Myocyte (in vitro differentiated cells): ENCODE data around the gene ITM2C. TPM values are rescaled to one million over a fixed set of nuclear protein-coding genes. Genes with fewer than 3 reads are reported as not detected.
A peak's percentile ranks its signal among the peaks of the same experiment; 100 is the strongest.

Experiments used
- DNase-seq: peaks from one replicate; pipeline ENCODE4 v3.0.0-alpha.2; 2012; ENCODE audit warnings: low read depth
- total RNA-seq: library from RNA; depleted of rRNA; stranded (reverse); fragments of >200 nt; gene quantifications from 2 replicates; pipeline ENCODE4 v1.2.3, GENCODE V29; 2014

The ITM2C gene
- total RNA-seq, 1 donor from 2014 or later, result 203 TPM

DNA sequence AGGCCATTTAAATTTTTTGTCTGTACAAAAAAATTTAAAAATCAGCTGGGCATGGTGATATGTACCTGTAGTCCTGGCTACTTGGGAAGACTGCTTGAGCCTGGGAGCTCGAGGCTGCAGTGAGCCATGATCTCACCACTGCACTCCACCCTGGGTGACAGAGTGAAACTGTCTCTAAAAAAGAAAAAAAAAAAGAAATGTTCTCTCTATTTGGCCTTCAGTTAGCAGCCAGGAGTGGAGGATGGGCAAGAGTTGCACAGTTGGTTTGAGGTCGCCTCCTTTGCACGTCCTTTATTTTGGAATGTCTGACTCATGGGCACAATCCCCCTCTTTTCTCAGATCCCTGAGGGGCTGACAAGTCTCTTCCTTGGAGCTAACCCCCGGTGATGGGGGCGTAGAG lies 26.3 kb downstream of the ITM2C start:
- DNase-seq, result peak; percentile 17

GRCh38 chr2:230891509-230891908 lies 26.8 kb downstream of the ITM2C start:
- DNase-seq, result no peak

DNA sequence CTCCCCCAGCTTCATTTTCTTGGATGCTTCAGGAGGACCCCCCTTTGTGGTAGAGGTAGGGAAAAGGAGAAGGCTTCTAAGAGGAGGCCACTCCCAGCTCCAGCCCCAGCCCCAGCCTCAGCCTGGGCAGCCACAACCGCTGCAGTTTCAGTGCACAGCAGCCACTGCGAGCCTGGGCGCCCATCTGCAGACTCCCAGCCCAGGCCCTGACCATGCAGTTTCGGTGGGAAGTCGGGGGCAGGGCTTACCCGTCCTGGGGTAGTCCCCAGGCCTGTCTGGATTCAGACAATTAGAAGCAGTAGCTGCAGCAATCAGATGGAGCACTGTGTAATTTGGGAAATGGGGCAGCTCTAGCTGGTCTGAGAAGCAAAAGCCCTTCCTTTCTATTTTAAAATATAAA lies 28.6 kb downstream of the ITM2C start:
- DNase-seq, result no peak

DNA sequence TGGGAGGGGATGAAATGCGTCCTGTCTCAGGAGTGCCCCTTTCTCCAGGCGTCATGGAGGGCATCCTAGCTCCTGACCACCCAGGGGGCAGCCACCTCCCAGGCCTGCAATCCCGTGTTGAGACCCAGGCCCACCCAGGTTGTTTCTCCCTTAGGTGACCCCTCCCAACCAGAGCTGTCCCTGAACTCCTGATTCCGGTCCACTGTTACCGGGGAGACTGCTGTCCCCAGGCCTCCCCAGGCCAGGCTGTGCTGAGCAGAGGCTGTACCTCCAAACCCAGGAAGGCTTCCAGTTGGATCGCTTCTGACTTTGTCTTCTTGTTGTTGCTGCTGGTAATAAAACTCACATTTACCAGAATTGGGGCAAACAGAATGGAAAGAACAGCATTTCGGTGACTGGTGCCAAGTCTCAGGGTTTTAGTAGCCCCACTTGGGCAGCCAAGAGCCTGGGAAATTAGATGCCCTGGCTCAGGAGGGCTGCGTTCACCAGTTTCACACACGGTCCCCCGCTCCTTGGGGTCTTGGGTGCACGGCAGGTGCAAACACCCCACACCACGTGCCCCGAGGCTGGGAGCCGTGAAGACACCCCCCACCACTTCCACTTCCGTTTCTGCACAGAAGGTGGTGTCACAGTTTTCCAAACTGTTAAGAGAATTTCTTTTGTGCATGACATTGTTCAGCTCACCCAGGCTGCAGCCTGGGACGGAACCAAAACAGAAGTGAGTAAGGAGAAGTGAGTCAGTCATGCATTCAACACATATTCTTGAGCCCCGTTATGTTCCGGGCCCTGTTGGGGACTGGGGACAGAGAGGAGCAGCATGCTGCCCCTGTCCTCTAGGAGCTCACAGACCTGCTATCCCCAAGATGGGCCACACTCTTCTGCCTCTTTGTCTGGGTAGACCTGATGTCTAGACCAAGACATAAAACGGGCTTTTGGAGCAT lies 29.4 kb downstream of the ITM2C start:
- no peak for DNase-seq

DNA sequence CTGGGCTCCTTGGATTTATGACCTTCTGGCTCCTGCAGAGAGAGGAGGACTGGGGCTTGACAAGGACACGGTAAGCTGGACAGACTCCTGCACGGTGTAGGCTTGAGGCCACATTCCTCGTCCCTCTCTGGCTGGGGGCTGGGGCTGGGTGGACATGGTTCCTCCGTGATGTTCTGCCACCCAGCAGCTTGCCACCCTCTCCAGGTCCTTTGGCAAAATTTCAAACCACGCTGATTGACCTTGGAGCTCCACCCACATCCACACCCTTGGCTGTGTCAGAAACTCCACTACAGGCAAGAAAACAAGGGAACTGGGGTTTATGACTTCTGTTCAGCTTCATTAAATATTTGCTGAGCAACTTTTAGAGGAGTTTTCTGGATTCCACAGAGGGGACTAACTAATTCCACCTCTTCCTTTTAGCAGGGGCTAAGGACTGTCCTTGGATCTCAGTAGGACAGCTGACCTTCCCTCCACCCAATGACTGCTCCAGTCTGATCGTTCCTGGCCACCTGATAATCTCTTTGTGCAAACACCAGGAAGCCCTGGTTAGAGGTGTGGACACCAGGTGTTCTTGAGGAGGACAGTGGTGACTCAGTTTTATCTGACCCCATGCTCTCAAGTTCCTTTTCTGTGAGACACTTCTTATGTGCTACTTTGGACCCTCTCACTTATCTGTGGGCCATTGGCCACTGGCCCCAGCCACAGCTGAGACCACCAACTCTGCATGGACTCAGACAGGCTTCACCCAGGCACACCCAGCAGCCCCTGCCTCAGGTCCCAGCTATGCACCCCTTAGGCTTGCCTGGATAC lies 31.0 kb downstream of the ITM2C start:
- DNase-seq, result no peak

DNA sequence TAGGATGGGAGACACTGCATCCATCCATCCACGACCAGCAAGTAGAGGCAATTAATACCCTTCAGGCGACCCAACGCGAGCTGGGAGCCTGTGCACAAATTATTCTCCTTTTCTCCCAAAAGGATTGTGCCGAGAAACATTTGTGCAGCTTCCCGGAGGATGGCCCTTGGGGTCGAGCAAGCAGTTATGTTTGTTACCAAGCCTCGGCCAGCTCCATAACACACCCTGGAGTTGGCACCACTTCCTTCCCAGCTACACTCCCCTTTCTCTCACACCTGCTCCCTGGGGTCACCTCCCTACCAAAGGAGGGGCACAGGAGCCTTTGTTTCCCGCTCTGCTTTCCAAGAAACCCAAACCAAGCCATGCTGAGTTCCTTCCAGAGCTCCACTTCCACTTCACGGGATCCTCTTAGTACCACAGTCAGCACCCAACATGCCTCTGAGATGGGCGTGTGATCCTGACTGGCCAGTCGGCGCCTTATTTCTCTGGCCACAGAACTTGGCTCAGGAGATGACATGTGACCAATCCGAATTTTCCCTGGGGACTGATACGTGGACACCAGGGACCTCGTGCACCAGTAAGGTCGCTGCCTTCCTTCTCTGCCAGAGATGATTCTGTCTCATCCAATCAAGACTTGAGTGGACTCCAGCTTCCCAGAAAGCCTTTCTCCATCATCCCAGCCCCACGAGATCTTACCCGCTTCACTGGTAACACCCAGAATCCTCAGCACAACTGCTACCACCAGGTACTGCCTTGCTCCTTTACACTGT lies 31.8 kb downstream of the ITM2C start:
- no peak for DNase-seq

DNA sequence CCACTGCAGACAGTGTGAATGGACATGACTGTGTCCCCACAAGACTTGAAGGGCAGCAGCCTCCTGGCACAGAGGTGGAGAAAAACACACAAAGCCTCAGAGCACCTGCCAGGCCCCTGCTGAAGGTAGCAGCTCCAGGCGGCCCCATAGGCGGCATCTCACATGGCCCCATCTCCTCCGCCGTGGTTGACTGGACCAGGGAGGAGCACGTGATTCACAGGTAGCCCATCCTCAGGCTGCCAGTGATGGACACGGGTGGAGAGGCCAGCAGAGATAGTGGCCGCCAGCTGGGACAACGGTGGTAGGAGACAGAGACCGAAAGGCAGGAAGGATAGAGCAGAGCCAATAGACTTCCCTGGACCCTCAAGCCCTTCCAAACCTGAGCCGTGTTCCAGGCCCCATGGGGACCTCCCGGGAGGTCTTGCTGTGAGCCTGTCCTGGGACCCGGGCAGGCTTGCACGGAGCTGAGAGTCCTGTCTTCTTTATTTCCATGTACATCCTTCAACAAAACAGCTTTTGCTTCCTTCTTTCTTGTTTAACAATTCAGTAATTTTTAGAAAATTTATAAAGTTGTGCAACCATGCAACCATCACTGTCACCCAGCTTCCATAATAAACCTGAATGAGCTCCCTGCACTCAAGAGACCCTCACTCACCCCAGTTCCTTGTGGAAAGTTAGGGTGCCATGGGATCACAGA lies 33.4 kb downstream of the ITM2C start:
- no peak for DNase-seq

- no peak for DNase-seq
Measured at GRCh38 chr2:230898713-230899091, 34.0 kb downstream of the ITM2C start.

DNA sequence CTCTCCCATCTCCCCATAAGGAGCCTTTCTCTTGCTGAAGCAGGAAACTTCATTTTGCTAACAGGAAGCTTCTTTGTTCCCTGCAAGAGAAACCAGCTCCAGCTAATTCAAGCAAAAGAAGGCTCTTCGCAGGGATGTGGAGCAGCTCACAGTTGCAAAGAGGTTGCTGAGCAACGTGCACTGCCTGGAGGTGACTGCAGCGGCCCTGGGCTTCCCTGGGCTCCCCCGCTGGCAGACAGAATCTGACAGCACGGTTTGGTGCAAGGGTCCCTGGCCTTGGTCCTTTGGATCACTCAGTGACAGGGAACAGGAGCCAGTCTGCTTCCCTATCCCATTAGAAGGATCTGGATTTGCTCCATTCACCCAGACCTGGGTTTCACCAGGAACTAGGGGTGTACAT lies 34.5 kb downstream of the ITM2C start:
- DNase-seq, result no peak

- DNase-seq, result no peak
Measured at GRCh38 chr2:230899786-230900185, 35.0 kb downstream of the ITM2C start.

GRCh38 chr2:230900336-230900995 lies 35.7 kb downstream of the ITM2C start:
- no peak for DNase-seq

- no peak for DNase-seq
Measured at GRCh38 chr2:230901006-230901405, 36.3 kb downstream of the ITM2C start.

DNA sequence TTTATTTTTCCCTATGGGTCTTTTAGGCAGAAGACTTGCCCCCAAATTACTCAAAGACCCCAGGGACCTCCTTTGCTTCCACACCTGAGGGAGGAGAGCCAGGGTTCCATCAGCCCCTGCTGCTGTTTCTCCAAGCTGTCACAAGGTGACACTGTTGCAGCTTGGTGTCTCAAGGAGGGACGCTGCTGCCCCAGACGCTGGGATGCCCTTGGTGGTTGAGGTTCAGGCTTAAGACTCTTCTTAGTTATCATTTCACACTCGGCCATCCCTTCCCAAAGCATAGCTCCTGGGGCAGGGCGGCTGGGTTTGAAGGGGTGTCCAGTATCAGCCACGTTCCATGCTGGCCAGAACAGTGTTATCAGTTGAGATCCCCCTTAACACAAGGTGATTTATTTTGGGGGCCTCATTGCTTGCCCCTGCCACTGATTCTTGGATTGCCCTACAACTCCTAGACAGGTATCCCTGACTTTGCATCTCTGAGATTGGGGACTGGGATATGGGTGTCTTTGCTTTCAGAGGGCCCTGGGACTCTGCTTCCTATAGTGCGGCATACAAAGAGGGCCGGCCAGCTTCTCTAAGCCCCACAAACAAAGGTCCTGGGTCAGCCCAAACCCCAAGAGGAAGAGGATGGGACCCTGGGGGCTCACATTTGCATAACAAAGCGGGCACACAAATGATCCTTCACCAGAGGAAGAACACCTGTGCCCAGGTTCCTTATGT lies 37.6 kb downstream of the ITM2C start:
- peak; percentile 79 for DNase-seq

DNA sequence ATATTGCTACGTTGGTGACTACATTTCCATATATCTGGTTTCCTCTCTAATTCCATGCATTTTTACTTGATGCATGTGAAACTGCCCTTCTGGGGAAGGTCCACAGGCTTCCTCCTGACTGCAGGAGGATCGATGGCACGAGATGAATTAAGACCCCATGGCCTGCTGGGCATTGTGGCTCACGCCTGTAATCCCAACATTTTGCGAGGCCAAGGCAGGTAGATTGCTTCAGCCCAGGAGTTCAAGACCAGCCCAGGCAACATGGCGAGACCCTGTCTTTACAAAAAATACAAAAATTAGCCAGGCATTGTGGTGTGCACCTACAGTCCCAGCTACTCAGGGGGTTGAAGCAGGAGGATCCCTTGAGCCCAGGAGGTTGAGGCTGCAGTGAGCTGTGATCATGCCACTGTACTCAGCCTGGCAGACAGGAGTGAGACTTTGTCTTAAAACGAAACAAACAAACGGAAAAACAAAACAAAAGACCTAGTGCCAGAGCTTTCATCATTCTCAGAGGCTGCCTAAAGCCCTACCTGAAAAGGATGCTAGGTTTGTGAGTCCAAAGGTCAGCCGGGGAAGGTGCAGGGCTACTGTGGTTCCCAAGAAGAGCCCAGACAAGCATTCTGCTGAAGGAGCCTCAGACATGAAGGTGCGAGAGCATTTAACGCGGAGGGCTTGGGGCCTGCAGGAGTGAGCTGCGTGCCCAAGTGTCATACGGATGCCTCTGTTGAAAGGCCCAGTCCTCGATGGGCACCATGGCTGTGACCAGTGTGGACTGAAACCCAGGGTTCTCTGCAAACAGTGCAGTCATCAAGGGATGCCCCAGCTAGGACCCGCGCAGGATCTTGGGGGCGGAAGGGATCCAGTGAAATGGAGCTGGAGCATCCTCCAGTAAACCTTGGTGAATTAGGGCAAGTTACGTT lies 38.7 kb downstream of the ITM2C start:
- DNase-seq, result no peak

GRCh38 chr2:230904856-230905447 lies 40.2 kb downstream of the ITM2C start:
- no peak for DNase-seq

DNA sequence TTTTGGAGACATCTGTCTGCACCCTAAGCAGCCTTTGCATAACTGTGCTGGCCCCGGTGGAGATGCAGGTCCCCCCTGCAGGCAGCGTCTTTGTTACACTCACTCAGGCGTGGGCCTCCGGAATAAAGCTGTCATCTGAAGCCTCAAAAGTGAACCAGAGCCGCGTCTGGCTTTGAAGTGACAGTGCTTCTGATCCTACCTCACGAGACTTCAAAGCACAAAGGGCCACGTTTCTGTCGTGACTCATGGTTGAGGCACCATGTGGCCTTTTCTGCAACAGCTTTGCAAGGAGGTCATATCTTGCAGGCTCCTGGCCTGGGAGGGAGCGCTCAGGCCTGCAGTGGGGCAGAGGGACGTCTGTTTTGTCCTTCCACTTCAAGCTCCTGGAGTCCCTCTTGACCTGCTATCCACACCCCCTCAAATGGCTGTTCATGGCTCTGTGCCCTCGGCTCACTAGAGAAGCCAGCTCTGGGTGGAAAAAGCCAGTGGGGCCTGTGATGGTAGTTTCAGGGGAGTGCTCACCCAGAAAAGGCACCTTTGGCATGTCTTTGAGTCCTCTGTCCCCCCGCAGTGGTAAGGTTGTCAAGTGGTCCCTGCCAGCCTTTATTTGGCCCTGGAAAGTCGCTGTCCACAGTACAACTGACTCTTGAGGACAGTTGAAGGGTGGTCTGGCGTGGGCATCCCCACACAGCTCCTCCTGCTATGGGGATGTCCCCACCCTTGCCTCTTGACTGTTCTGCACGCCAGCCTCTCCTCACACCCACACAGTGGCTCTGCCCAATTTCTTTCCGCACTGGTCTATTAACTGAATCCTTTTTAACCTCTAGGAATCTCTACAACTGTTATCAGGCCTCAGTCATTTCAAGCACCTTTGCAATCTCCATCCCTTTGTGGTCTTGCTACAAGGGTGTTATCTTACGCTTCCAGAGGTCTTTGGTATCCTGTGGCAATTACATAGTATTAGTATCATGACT lies 41.0 kb downstream of the ITM2C start:
- no peak for DNase-seq
